Erythroblast (primary cell): ENCODE results near the gene SMAD2.

Experiments
- GATA1 ChIP-seq: IDR thresholded peaks from 2 replicates; pipeline ENCODE4 v1.6.1; 2011; ENCODE audit warnings: low read depth, mild to moderate bottlenecking, control low read depth, low read length, moderate library complexity
- POLR2A ChIP-seq: IDR thresholded peaks from 2 replicates; pipeline ENCODE4 v1.6.1; 2011; ENCODE audit warnings: mild to moderate bottlenecking, low read length

DNA sequence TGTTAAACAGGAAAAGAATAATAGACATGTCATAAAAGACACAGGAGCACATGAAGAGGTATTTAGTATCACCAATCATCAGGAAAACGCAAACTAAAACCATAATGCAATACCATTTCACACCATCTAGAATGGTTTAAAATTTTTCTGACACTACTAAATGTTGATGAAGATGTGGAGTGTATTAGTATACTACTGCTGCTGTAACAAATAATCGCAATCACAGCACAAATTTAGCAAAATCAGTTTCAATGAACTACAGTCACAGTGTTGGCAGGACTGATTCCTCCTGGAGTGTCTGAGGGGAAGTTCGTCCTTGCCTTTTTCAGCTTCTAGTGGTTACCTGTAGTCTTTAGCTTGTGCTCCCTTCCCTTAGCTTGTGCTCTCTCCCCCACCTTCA, 24.1 kb downstream of the SMAD2 start:
- TF ChIP-seq POLR2A, result no peak
- TF ChIP-seq GATA1, result no peak
